ENCODE data around the gene KLHDC7B. TPM values are rescaled to one million over a fixed set of nuclear protein-coding genes. Genes with fewer than 3 reads are reported as not detected.

Gene KLHDC7B
- total and polyA plus RNA-seq, 2 donors (not counting 3 experiments of a cell fraction or from before 2014, with no cell fraction given) = not detected

DNA sequence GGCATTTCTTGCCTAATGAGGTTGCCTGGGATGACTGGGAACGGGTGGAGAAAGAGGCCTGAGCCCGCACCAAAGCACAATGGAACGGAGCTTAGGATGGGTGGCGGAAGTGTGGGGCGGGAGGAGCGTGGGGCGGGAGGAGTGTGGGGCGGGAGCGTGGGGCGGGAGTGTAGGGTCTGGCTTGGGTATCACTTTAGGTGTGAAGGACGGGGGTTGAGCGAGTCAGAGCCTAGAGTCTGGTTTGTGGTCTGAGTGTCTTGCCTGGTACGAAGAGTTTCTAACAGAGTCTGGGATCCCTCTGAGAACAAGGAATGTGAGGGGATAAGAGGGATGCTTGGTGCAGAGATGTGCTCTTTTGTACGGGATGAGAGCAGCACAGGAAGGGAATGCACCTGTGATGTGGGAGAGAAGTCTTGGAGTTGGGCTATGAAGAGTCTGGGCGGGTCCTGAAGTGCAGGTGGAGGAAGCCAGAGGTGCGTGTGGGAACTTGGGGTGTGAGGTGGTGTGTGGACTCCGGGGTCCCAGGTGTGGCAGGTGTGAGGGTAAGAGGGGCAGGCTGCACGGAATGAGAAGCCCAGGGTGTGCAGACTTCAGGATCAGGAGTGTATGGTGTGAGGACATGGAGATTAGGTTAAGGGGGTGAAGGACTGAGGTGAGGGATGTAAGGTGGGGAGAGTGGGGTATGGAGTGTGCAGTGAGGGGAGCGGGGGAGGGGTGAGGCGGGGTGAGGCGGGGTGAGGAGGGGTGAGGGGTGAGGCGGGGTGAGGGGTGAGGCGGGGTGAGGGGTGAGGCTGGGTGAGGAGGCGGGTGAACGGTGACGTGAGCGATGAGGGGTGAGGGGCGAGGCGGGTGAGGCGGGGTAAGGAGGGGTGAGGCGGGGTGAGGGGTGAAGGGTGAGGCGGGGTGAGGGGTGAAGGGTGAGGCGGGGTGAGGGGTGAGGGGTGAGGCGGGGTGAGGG lies 16.0 kb downstream of the KLHDC7B start:
- peaks cover 11 to 16% of the 10 kb centered on the region in 2 experiments for H3K27me3 ChIP-seq (ENCODE audit: control insufficient read depth in 2 of 2, insufficient read depth in 2 of 2, low read length in 2 of 2)
- H3K9ac ChIP-seq (replicated peaks; ENCODE audit: extremely low read depth, insufficient read depth, low read length) = no peak overlapping the region
- no peak for TF ChIP-seq POLR2A (IDR thresholded peaks at IDR 0.05; ENCODE audit: low read depth, low read length)
- TF ChIP-seq GATA2 (IDR thresholded peaks at IDR 0.05; ENCODE audit: insufficient read depth, insufficient read length, low read depth, low read length) = no peak
- TF ChIP-seq, protein P1, sequence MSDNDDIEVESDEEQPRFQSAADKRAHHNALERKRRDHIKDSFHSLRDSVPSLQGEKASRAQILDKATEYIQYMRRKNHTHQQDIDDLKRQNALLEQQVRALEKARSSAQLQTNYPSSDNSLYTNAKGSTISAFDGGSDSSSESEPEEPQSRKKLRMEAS (IDR thresholded peaks at IDR 0.05; ENCODE audit: insufficient read depth, insufficient read length) = no peak
- no peak for TF ChIP-seq MYC (IDR thresholded peaks at IDR 0.05; ENCODE audit: low read depth, low read length)
- no peak for TF ChIP-seq FOS (IDR thresholded peaks at IDR 0.05; ENCODE audit: borderline replicate concordance, insufficient read depth, low read length)
- no peak for TF ChIP-seq EZH2 (IDR thresholded peaks at IDR 0.05; ENCODE audit: borderline replicate concordance, low read depth, low read length, severe bottlenecking)
- TF ChIP-seq JUN (IDR thresholded peaks at IDR 0.05; ENCODE audit: borderline replicate concordance, insufficient read depth, insufficient read length, low read depth) = no peak
- TF ChIP-seq POLR2AphosphoS5 (IDR thresholded peaks at IDR 0.05; ENCODE audit: insufficient read depth, low read depth, low read length) = no peak
- TF ChIP-seq, protein P2, sequence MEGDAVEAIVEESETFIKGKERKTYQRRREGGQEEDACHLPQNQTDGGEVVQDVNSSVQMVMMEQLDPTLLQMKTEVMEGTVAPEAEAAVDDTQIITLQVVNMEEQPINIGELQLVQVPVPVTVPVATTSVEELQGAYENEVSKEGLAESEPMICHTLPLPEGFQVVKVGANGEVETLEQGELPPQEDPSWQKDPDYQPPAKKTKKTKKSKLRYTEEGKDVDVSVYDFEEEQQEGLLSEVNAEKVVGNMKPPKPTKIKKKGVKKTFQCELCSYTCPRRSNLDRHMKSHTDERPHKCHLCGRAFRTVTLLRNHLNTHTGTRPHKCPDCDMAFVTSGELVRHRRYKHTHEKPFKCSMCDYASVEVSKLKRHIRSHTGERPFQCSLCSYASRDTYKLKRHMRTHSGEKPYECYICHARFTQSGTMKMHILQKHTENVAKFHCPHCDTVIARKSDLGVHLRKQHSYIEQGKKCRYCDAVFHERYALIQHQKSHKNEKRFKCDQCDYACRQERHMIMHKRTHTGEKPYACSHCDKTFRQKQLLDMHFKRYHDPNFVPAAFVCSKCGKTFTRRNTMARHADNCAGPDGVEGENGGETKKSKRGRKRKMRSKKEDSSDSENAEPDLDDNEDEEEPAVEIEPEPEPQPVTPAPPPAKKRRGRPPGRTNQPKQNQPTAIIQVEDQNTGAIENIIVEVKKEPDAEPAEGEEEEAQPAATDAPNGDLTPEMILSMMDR (IDR thresholded peaks at IDR 0.05; ENCODE audit: extremely low read depth in 1 of 2, insufficient read depth in 1 of 2, low read depth in 1 of 2, low read length in 2 of 2) = no peak
- no peaks in the 10 kb centered on the region for H3K36me3 ChIP-seq (ENCODE audit: control insufficient read depth in 2 of 2, extremely low read depth in 1 of 2, insufficient read depth in 2 of 2, low read length in 2 of 2)
- H3K9me3 ChIP-seq (replicated peaks; ENCODE audit: control insufficient read depth, insufficient read depth, low read length) = no peaks in the 10 kb centered on the region
- dilution Hi-C loops (cut with MboI; ENCODE audit: extremely low pct_ligation_motif_present, low sequenced_read_pairs) (no loop called here), intact Hi-C loops (cut with micrococcal nuclease) (loop anchor here (2.0 kb wide), 1 partner anchor 17 kb away; the partner anchor contains the start of gene KLHDC7B)
- H3K4me1 ChIP-seq (ENCODE audit: control insufficient read depth, extremely low read depth, insufficient read depth, low read length) = peaks cover 5% of the 10 kb centered on the region
- DNase-seq (ENCODE audit: low read depth, low spot score) (no peak), FAIRE-seq (no peak)
- no peak overlapping the region for H2AFZ ChIP-seq (ENCODE audit: low read depth, low read length)
- H3K4me2 ChIP-seq (ENCODE audit: insufficient read depth, low read length) = no peak overlapping the region
- no peak overlapping the region for H3K27ac ChIP-seq (ENCODE audit: insufficient read depth, low read depth, low read length)
- BruUV-seq (replicated peaks) = no TSS peak
- no peaks in the 10 kb centered on the region for H4K20me1 ChIP-seq (replicated peaks; ENCODE audit: control insufficient read depth, extremely low read depth, insufficient read depth, low read length)
- H3K79me2 ChIP-seq (ENCODE audit: control insufficient read depth, insufficient read depth, low read length) = no peaks in the 10 kb centered on the region
- CTCF ChIA-PET = interaction anchor here (1.6 kb wide), 1 partner anchor 7 kb away, joined by 5 read pairs; no protein-coding TSS in a partner anchor
- no peak overlapping the region for H3K4me3 ChIP-seq (replicated peaks in 1 of 3; ENCODE audit: insufficient read depth in 1 of 3, low read depth in 1 of 3, low read length in 3 of 3)
- POLR2A ChIA-PET = no interaction called here
- H3K9me1 ChIP-seq (replicated peaks; ENCODE audit: control insufficient read depth, extremely low read depth, insufficient read depth, low read length) = no peaks in the 10 kb centered on the region

All from endothelial cell of umbilical vein (primary cell).